SK-N-SH treated with all-trans-retinoic acid at 6 μM for 48 hours (cell line): ENCODE data around the gene GPC5.
"Not testable (repeated sequence)": the region's sequence is repeated elsewhere in the genome, so short reads cannot be mapped to it uniquely, and the experiment has no call there.

Experiments
- ATAC-seq: fragments of 200-7000 bp; cut with Tn5 transposase; 3 replicates; pipeline ENCODE4 v1.9.1; 2020; ENCODE audit warnings: mild to moderate bottlenecking, moderate library complexity
- ARNTL ChIP-seq: fragments of 450-650 bp; formaldehyde crosslinking; IDR thresholded peaks from 2 replicates; pipeline ENCODE4 v1.5.0; 2020; ENCODE audit warnings: low read depth, mild to moderate bottlenecking, moderate library complexity, borderline replicate concordance
- CSDC2 ChIP-seq: fragments of 250-450 bp; sonication (Bioruptor Pico); IDR thresholded peaks from 2 replicates; pipeline ENCODE4 v1.5.0; 2020; ENCODE audit warnings: mild to moderate bottlenecking, moderate library complexity
- GLIS3 ChIP-seq: fragments of 250-450 bp; sonication (Bioruptor Pico); IDR thresholded peaks from 2 replicates; pipeline ENCODE4 v1.5.0; 2020; ENCODE audit warnings: mild to moderate bottlenecking, moderate library complexity
- ISL1 ChIP-seq: fragments of 250-450 bp; sonication (Bioruptor Pico); IDR thresholded peaks from 2 replicates; pipeline ENCODE4 v2.1.2; 2022; ENCODE audit warnings: mild to moderate bottlenecking, moderate library complexity
- OSR1 ChIP-seq: fragments of 250-450 bp; sonication (Bioruptor Pico); IDR thresholded peaks from 2 replicates; pipeline ENCODE4 v1.8.0; 2022; ENCODE audit warnings: moderate library complexity, mild to moderate bottlenecking, inconsistent platforms
- PATZ1 ChIP-seq: fragments of 250-450 bp; sonication (Bioruptor Pico); IDR thresholded peaks from 2 replicates; pipeline ENCODE4 v1.8.0; 2020; ENCODE audit warnings: mild to moderate bottlenecking, moderate library complexity, borderline replicate concordance
- POU6F1 ChIP-seq: fragments of 250-450 bp; sonication (Bioruptor Pico); IDR thresholded peaks from 2 replicates; pipeline ENCODE4 v1.8.0; 2021; ENCODE audit warnings: low read depth, mild to moderate bottlenecking, moderate library complexity, borderline replicate concordance
- PPARA ChIP-seq: fragments of 250-450 bp; sonication (Bioruptor Pico); IDR thresholded peaks from 2 replicates; pipeline ENCODE4 v1.5.0; 2020; ENCODE audit warnings: mild to moderate bottlenecking, borderline replicate concordance
- TCF4 ChIP-seq: fragments of 250-450 bp; sonication (Bioruptor Pico); IDR thresholded peaks from 2 replicates; pipeline ENCODE4 v1.8.0; 2021; ENCODE audit warnings: mild to moderate bottlenecking, moderate library complexity, borderline replicate concordance
- TOX ChIP-seq: fragments of 250-450 bp; sonication (Bioruptor Pico); IDR thresholded peaks from 2 replicates; pipeline ENCODE4 v1.8.0; 2021; ENCODE audit warnings: mild to moderate bottlenecking, moderate library complexity, borderline replicate concordance
- TSHZ2 ChIP-seq: fragments of 250-450 bp; sonication (Bioruptor Pico); IDR thresholded peaks from 2 replicates; pipeline ENCODE4 v1.5.0; 2020; ENCODE audit warnings: mild to moderate bottlenecking, moderate library complexity
- ZC3H10 ChIP-seq: fragments of 250-450 bp; sonication (Bioruptor Pico); IDR thresholded peaks from 2 replicates; pipeline ENCODE4 v1.5.1; 2021; ENCODE audit warnings: mild to moderate bottlenecking, moderate library complexity
- ZFP3 ChIP-seq: fragments of 250-450 bp; sonication (Bioruptor Pico); IDR thresholded peaks from 2 replicates; pipeline ENCODE4 v1.5.0; 2020; ENCODE audit warnings: mild to moderate bottlenecking, moderate library complexity
- ZFP30 ChIP-seq: fragments of 450-650 bp; formaldehyde crosslinking; IDR thresholded peaks from 2 replicates; pipeline ENCODE4 v1.5.0; 2022; ENCODE audit warnings: mild to moderate bottlenecking, moderate library complexity
- ZNF565 ChIP-seq: fragments of 450-650 bp; formaldehyde crosslinking; conservative IDR thresholded peaks from 2 replicates; pipeline ENCODE4 v1.5.0; 2020; ENCODE audit warnings: low read depth, mild to moderate bottlenecking, moderate library complexity
- ZNF70 ChIP-seq: fragments of 450-650 bp; formaldehyde crosslinking; IDR thresholded peaks from 2 replicates; pipeline ENCODE4 v1.5.0; 2020; ENCODE audit warnings: mild to moderate bottlenecking, moderate library complexity
- ZNF8 ChIP-seq: fragments of 450-650 bp; formaldehyde crosslinking; IDR thresholded peaks from 2 replicates; pipeline ENCODE4 v1.5.0; 2020; ENCODE audit warnings: mild to moderate bottlenecking, moderate library complexity

GPC5 gene

GRCh38 chr13:91400671-91401070 lies 2.2 kb downstream of the GPC5 start:
- no peak for ATAC-seq
- TF ChIP-seq ZC3H10 (CRISPR knock-in tag) = no peak
- TF ChIP-seq GLIS3 (CRISPR knock-in tag) = no peak
- no peak for TF ChIP-seq ARNTL (CRISPR knock-in tag)
- no peak for TF ChIP-seq CSDC2 (CRISPR knock-in tag)
- TF ChIP-seq TSHZ2 (CRISPR knock-in tag) = no peak
- TF ChIP-seq, all 23 proteins: peak for 0

- TF ChIP-seq ZFP3 (CRISPR knock-in tag) (no peak), ZFP30 (CRISPR knock-in tag) (no peak)
These were observed 3.5 kb downstream of the GPC5 start for GRCh38 chr13:91401920-91402319.

GRCh38 chr13:91405240-91405639 lies 6.8 kb downstream of the GPC5 start:
- TF ChIP-seq ISL1 (CRISPR knock-in tag) (no peak), POU6F1 (CRISPR knock-in tag) (no peak), CSDC2 (CRISPR knock-in tag) (no peak), TCF4 (CRISPR knock-in tag) (no peak), ZNF565 (CRISPR knock-in tag) (no peak), ZFP30 (CRISPR knock-in tag) (no peak), ARNTL (CRISPR knock-in tag) (no peak)
- no peak for ATAC-seq

More at GRCh38 chr13:91401920-91402319, 3.5 kb downstream of the GPC5 start:
- ATAC-seq = no peak

- TF ChIP-seq TOX (CRISPR knock-in tag) (no peak), PPARA (CRISPR knock-in tag) (no peak), TCF4 (CRISPR knock-in tag) (no peak), PATZ1 (no peak), ISL1 (CRISPR knock-in tag) (no peak)
- peak; percentile 46; the same call in 2 of the 3 replicates for ATAC-seq
These were observed 8.2 kb downstream of the GPC5 start for GRCh38 chr13:91406619-91407018.

GRCh38 chr13:91408971-91409370 lies 10.6 kb downstream of the GPC5 start:
- TF ChIP-seq ZNF8 (CRISPR knock-in tag) (no peak), OSR1 (CRISPR knock-in tag) (no peak), TCF4 (CRISPR knock-in tag) (no peak), ARNTL (CRISPR knock-in tag) (no peak), ISL1 (CRISPR knock-in tag) (no peak), PPARA (CRISPR knock-in tag) (no peak), ZNF70 (CRISPR knock-in tag) (no peak), ZNF565 (CRISPR knock-in tag) (no peak), GLIS3 (CRISPR knock-in tag) (no peak)
- ATAC-seq = no peak

DNA sequence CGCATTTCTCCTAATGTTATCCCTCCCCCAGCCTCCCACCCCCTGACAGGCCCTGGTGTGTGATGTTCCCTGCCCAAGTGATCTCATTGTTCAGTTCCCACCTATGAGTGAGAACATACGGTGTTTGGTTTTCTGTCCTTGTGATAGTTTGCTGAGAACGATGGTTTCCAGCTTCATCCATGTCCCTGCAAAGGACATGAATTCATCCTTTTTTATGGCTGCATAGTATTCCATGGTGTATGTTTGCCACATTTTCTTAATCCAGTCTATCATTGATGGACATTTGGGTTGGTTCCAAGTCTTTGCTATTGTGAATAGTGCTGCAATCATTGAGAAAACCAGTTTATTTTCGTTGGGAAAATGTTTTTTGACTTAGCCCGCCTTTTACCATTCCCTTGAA lies 18.2 kb downstream of the GPC5 start:
- not testable (repeated sequence) for ATAC-seq
